ENCODE measurements around the gene TMEM38A.
"Not testable (repeated sequence)": the region's sequence is repeated elsewhere in the genome, so short reads cannot be mapped to it uniquely, and the experiment has no call there.

TMEM38A gene

DNA sequence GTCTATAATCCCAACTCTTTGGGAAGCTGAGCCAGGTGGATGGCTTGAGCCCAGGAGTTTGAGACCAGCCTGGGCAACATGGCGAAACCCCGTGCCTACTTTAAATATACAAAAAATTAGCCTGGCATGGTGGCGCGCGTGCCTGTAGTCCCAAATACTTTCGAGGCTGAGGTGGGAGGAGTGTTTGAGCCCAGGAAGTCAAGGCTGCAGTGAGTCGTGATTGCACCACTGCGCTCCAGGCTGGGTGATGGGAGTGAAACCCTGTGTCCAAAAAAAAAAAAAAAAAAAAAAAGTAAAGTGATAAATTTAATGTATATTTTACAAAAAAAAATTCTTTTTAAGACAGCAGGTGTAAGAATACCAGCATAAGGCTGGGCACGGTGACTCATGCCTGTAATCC, 17.6 kb downstream of the TMEM38A start:
- Histone ChIP-seq H3K27ac (ENCODE audit: low read depth, low read length) (no peak overlapping the region), H3K4me1 (ENCODE audit: insufficient read depth, low read length) (no peaks in the 10 kb centered on the region), H3K9me3 (ENCODE audit: insufficient read depth, low read depth, low read length) (no peaks in the 10 kb centered on the region), H3K4me3 (ENCODE audit: low read length) (no peak overlapping the region), H3K9ac (ENCODE audit: low read depth, low read length) (no peak overlapping the region), H3K36me3 (ENCODE audit: insufficient read depth, low read length) (peaks cover 26% of the 10 kb centered on the region), H3K27me3 (ENCODE audit: insufficient read depth, low read length) (no peaks in the 10 kb centered on the region)
- 95% methylated on average over 9 of the region's 9 CpGs for WGBS

DNA sequence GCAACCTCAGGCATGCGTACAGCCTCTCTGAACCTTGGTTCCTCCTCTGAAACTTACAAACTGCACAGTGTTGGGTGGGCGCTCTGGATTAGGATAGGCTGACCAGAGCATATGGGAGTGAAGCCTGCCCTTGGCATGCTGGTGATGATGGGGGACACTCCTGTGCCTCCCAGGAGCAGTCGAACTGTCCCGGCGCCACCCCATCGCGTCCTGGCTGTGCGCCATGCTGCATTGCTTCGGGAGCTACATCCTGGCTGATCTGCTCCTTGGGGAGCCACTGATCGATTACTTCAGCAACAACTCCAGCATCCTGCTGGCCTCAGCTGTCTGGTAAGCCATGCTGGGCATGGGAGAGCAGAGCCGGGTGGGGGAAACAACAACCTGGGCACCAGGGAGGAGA, 18.9 kb downstream of the TMEM38A start:
- Histone ChIP-seq H3K4me1 (ENCODE audit: insufficient read depth, low read length) (no peaks in the 10 kb centered on the region), H3K9ac (ENCODE audit: low read depth, low read length) (no peak overlapping the region), H3K4me3 (ENCODE audit: low read length) (no peak overlapping the region), H3K27ac (ENCODE audit: low read depth, low read length) (no peak overlapping the region), H3K27me3 (ENCODE audit: insufficient read depth, low read length) (no peaks in the 10 kb centered on the region), H3K36me3 (ENCODE audit: insufficient read depth, low read length) (peaks cover 26% of the 10 kb centered on the region), H3K9me3 (ENCODE audit: insufficient read depth, low read depth, low read length) (no peaks in the 10 kb centered on the region)
- WGBS = 91% methylated on average over 11 of the region's 11 CpGs

DNA sequence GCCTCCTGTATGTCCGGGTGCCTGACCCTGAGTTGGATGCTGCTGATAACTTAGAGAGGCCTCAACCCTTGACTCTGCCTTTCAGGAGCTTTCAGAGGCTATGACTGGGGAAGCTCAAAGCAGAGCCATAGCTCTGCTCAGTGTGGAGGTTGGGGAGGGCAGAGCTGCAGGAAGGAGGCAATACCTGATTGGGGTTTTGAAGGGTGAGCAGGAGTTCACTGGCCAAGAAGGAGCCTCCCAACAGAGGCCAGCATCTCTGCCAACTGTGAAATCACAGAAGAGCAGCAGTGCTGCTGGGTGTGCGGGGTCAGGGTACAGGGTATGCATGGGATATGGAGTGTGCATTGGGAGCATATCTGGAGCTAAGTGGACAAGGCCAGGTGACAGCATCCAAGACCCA, 21.6 kb downstream of the TMEM38A start:
- H3K4me3 ChIP-seq (ENCODE audit: low read length) = no peak overlapping the region
- WGBS = 86% methylated on average over 2 of the region's 2 CpGs
- H3K36me3 ChIP-seq (ENCODE audit: insufficient read depth, low read length) = peaks cover 26% of the 10 kb centered on the region
- no peaks in the 10 kb centered on the region for H3K4me1 ChIP-seq (ENCODE audit: insufficient read depth, low read length)
- H3K9me3 ChIP-seq (ENCODE audit: insufficient read depth, low read depth, low read length) = no peaks in the 10 kb centered on the region
- H3K27ac ChIP-seq (ENCODE audit: low read depth, low read length) = no peak overlapping the region
- H3K9ac ChIP-seq (ENCODE audit: low read depth, low read length) = no peak overlapping the region
- H3K27me3 ChIP-seq (ENCODE audit: insufficient read depth, low read length) = no peaks in the 10 kb centered on the region

DNA sequence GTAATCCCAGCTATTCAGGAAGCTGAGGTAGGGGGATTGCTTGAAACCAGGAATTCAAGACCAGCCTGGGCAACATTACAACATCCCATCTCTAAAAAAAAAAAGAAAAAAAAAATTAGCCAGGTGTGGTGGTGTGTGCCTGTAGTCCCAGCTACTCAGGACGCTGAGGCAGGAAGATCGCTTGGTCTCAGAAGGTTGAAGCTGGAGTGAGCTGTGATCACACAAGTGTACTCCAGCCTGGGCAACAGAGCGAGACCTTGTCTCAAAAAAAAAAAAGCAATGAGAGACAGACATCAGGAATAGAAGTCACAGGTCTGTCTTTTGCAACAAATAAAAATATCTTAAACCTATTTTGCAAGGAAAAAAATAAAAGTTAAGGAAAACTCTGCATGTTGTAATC, 23.3 kb downstream of the TMEM38A start:
- WGBS = 91% methylated on average over 3 of the region's 3 CpGs
- Histone ChIP-seq H3K36me3 (ENCODE audit: insufficient read depth, low read length) (peaks cover 23% of the 10 kb centered on the region), H3K9ac (ENCODE audit: low read depth, low read length) (no peak overlapping the region), H3K9me3 (ENCODE audit: insufficient read depth, low read depth, low read length) (no peaks in the 10 kb centered on the region), H3K27me3 (ENCODE audit: insufficient read depth, low read length) (no peaks in the 10 kb centered on the region), H3K27ac (ENCODE audit: low read depth, low read length) (no peak overlapping the region), H3K4me3 (ENCODE audit: low read length) (no peak overlapping the region), H3K4me1 (ENCODE audit: insufficient read depth, low read length) (no peaks in the 10 kb centered on the region)

DNA sequence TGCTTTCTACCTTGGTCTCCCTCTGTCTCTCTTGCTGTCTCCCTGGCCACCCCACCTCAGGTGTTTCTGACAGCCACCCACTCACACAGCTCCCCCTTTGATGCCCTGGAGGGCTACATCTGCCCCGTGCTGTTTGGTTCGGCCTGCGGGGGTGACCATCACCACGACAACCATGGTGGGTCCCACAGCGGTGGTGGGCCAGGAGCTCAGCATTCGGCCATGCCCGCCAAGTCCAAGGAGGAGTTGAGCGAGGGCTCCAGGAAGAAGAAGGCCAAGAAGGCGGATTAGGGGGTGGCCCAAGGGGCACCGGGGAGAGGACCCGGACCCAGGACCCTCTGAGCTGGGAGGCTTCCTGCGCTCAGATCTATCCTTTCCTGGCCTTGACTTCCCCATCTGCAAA, 27.1 kb downstream of the TMEM38A start:
- WGBS = 97% methylated on average over 12 of the region's 12 CpGs
- no peak overlapping the region for H3K27ac ChIP-seq (ENCODE audit: low read depth, low read length)
- no peak overlapping the region for H3K4me3 ChIP-seq (ENCODE audit: low read length)
- H3K9ac ChIP-seq (ENCODE audit: low read depth, low read length) = no peak overlapping the region
- no peaks in the 10 kb centered on the region for H3K36me3 ChIP-seq (ENCODE audit: insufficient read depth, low read length)
- H3K4me1 ChIP-seq (ENCODE audit: insufficient read depth, low read length) = no peaks in the 10 kb centered on the region
- no peaks in the 10 kb centered on the region for H3K9me3 ChIP-seq (ENCODE audit: insufficient read depth, low read depth, low read length)
- no peaks in the 10 kb centered on the region for H3K27me3 ChIP-seq (ENCODE audit: insufficient read depth, low read length)

DNA sequence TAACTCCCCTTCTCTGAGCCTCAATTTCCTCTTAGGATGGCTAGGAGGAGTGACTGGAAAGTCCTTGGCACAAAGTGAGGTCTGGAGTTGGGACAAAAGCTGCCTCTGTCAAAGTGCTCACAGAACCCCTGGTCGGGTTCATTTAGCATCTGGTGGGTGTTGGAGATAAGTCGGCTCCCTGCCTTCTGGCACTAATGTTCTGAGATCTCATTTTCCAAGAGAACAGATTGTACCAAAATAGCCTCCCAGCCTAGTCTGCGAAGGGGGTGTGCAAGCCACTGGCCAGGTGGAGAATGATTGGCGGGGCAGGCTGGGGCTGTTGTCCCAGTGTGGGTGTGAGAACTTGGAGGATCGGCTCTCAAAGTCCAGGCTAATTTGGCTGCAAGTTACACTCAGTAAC, 38.0 kb downstream of the TMEM38A start:
- Histone ChIP-seq H3K9ac (ENCODE audit: low read depth, low read length) (no peak overlapping the region), H3K27me3 (ENCODE audit: insufficient read depth, low read length) (no peaks in the 10 kb centered on the region), H3K4me3 (ENCODE audit: low read length) (no peak overlapping the region), H3K4me1 (ENCODE audit: insufficient read depth, low read length) (no peaks in the 10 kb centered on the region), H3K9me3 (ENCODE audit: insufficient read depth, low read depth, low read length) (no peaks in the 10 kb centered on the region), H3K36me3 (ENCODE audit: insufficient read depth, low read length) (no peaks in the 10 kb centered on the region), H3K27ac (ENCODE audit: low read depth, low read length) (no peak overlapping the region)
- WGBS = 88% methylated on average over 4 of the region's 5 CpGs

DNA sequence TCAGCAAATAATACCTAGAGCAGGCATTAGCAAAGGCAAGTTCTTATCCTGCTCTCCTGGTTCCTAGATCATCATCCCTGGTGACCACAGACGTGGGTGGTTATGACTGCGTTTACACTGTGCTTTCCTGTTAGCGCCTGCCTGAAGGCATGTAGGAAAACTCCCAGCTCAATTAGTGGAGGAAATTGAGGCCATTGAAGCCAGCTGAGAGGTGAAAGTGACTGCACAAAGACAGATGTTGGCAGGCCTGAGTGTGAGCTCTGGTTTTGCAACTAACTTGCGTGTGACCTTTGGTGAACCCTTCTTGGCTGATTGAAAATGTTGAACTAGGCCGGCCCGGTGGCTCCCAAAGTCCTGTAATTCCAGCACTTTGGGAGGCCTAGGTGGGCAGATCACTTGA, 41.2 kb downstream of the TMEM38A start:
- WGBS = 86% methylated on average over 6 of the region's 6 CpGs

DNA sequence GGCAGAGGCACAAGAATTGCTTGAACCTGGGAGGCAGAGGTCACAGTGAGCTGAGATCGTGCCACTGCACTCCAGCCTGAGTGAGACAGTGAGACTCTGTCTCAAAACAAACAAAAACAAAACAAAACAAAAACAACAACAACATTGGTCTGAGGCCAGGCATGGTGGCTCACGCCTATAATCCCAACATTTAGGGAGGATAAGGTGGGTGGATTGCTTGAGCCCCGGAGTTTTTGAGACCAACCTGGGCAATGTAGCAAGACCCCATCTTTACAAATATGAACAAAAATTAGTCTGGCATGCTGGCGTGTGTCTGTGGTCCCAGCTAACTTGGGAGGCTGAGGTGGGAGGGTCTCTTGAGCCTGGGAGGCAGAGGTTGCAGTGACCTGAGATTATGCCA, 42.7 kb downstream of the TMEM38A start:
- H3K9ac ChIP-seq (ENCODE audit: low read depth, low read length) = no peak overlapping the region
- H3K27me3 ChIP-seq (ENCODE audit: insufficient read depth, low read length) = no peaks in the 10 kb centered on the region
- H3K4me1 ChIP-seq (ENCODE audit: insufficient read depth, low read length) = no peaks in the 10 kb centered on the region
- H3K27ac ChIP-seq (ENCODE audit: low read depth, low read length) = no peak overlapping the region
- no peaks in the 10 kb centered on the region for H3K36me3 ChIP-seq (ENCODE audit: insufficient read depth, low read length)
- H3K4me3 ChIP-seq (ENCODE audit: low read length) = no peak overlapping the region
- 88% methylated on average over 4 of the region's 4 CpGs for WGBS
- no peaks in the 10 kb centered on the region for H3K9me3 ChIP-seq (ENCODE audit: insufficient read depth, low read depth, low read length)

More for the DNA sequence above, 41.2 kb downstream of the TMEM38A start:
- no peak overlapping the region for H3K9ac ChIP-seq (ENCODE audit: low read depth, low read length)
- H3K36me3 ChIP-seq (ENCODE audit: insufficient read depth, low read length) = no peaks in the 10 kb centered on the region
- no peaks in the 10 kb centered on the region for H3K27me3 ChIP-seq (ENCODE audit: insufficient read depth, low read length)
- no peak overlapping the region for H3K27ac ChIP-seq (ENCODE audit: low read depth, low read length)
- no peak overlapping the region for H3K4me3 ChIP-seq (ENCODE audit: low read length)
- H3K4me1 ChIP-seq (ENCODE audit: insufficient read depth, low read length) = no peaks in the 10 kb centered on the region
- no peaks in the 10 kb centered on the region for H3K9me3 ChIP-seq (ENCODE audit: insufficient read depth, low read depth, low read length)

DNA sequence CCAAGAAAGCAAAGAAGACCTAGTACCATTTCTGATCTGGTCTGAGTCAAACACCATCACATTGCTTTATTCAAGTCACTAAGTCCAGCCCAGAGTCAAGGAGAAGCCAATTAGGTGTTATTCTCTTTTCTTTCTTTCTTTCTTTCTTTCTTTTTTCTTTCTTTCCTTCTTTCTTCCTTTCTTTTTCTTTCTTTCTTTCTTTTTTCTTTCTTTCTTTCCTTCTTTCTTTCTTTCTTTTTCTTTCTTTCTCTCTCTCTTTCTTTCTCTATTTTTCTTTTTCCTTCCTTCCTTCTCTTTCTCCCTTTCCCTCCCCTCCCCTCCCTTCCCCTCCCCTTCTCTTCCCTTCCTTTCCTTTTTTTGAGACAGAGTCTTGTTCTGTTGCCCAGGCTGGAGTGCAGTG, 49.9 kb downstream of the TMEM38A start:
- H3K9me3 ChIP-seq (ENCODE audit: insufficient read depth, low read depth, low read length); H3K36me3 ChIP-seq (ENCODE audit: insufficient read depth, low read length); H3K4me1 ChIP-seq (ENCODE audit: insufficient read depth, low read length); H3K9ac ChIP-seq (ENCODE audit: low read depth, low read length); H3K4me3 ChIP-seq (ENCODE audit: low read length); H3K27me3 ChIP-seq (ENCODE audit: insufficient read depth, low read length); H3K27ac ChIP-seq (ENCODE audit: low read depth, low read length): not testable (repeated sequence)

DNA sequence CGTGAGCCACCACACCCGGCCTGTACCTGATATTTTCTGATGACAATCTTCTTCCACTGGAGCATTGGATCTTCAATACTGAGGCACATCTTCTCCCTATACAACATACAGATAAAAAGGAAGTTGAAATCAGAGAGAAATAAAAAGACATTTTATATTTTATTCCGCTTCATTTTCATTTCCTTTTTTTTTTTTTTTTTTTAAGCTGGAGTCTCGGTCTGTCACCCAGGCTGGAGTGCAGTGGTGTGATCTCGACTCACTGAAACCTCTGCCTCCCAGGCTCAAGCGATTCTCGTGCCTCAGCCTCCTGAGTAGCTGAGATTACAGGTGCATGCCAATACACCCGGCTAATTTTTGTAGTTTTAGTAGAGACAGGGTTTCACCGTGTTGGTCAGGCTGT, 51.4 kb downstream of the TMEM38A start:
- H3K27ac ChIP-seq (ENCODE audit: low read depth, low read length); H3K36me3 ChIP-seq (ENCODE audit: insufficient read depth, low read length); H3K9ac ChIP-seq (ENCODE audit: low read depth, low read length): not testable (repeated sequence)

DNA sequence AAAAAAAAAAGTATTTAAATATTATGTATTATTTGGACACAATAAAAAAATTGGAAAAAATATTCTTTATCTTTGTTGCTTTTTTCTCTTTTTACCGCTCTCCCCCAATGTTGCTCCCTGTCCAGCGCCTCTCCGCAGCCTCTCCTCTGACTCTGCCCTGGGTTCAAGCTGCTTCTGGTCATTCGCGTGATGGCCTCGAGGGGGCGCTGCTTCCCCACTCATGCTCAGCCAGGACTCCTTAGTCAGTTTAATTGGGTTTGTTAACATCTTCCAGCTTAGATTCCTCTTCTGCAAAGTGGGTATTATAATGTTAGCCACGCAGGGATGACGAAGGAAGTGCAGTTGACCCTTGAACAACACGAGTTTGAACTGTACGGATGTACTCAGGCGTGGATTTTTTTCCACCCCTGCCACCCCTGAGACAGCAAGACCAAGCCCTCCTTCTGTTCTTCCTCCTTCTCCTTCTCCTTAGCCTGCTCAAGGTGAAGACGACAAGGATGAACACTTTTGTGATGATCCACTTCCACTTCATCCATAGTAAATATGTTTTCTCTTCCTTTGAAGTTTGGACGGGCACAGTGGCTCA, 53.9 kb downstream of the TMEM38A start:
- Histone ChIP-seq H3K4me1 (ENCODE audit: insufficient read depth, low read length) (no peaks in the 10 kb centered on the region), H3K27me3 (ENCODE audit: insufficient read depth, low read length) (no peaks in the 10 kb centered on the region), H3K27ac (ENCODE audit: low read depth, low read length) (no peak overlapping the region), H3K9ac (ENCODE audit: low read depth, low read length) (no peak overlapping the region), H3K4me3 (ENCODE audit: low read length) (no peak overlapping the region), H3K36me3 (ENCODE audit: insufficient read depth, low read length) (no peaks in the 10 kb centered on the region), H3K9me3 (ENCODE audit: insufficient read depth, low read depth, low read length) (no peaks in the 10 kb centered on the region)
- 33% methylated on average over 14 of the region's 14 CpGs for WGBS

More for the DNA sequence above, 51.4 kb downstream of the TMEM38A start:
- WGBS = 85% methylated on average over 9 of the region's 9 CpGs
- H3K9me3 ChIP-seq (ENCODE audit: insufficient read depth, low read depth, low read length); H3K4me1 ChIP-seq (ENCODE audit: insufficient read depth, low read length); H3K27me3 ChIP-seq (ENCODE audit: insufficient read depth, low read length); H3K4me3 ChIP-seq (ENCODE audit: low read length): not testable (repeated sequence)

DNA sequence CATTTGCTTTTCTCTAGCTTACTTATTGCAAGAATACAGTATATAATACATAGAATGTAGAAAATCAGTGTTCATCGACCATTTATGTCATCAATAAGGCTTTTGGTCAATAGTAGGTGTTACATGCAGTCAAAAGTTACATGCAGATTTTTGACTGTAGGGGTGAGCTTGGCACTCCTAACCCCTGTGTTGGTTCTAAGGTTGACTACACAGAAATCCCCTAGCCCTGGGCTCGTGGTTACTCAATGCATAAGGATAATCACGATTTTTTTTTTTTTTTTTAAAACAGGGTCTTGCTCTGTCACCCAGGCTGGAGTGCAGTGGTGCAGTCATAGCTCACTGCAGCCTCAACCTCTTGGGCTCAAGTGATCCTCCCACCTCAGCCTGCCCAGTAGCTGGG, 54.7 kb downstream of the TMEM38A start:
- Histone ChIP-seq H3K36me3 (ENCODE audit: insufficient read depth, low read length) (no peaks in the 10 kb centered on the region), H3K27ac (ENCODE audit: low read depth, low read length) (no peak overlapping the region), H3K9ac (ENCODE audit: low read depth, low read length) (no peak overlapping the region), H3K27me3 (ENCODE audit: insufficient read depth, low read length) (no peaks in the 10 kb centered on the region), H3K9me3 (ENCODE audit: insufficient read depth, low read depth, low read length) (no peaks in the 10 kb centered on the region), H3K4me3 (ENCODE audit: low read length) (no peak overlapping the region), H3K4me1 (ENCODE audit: insufficient read depth, low read length) (no peaks in the 10 kb centered on the region)
- 89% methylated on average over 3 of the region's 3 CpGs for WGBS

Measured in HUES64 (cell line).